ENCODE data around the gene TTC24.

The TTC24 gene

GRCh38 chr1:156559086-156559796, 20.3 kb upstream of the TTC24 start (continued):
- TF ChIP-seq PATZ1 (CRISPR knock-in tag; IDR thresholded peaks at IDR 0.05; ENCODE audit: borderline replicate concordance) (no peak), ISL1 (CRISPR knock-in tag; IDR thresholded peaks at IDR 0.05) (no peak), GLIS3 (CRISPR knock-in tag; IDR thresholded peaks at IDR 0.05) (no peak)

DNA sequence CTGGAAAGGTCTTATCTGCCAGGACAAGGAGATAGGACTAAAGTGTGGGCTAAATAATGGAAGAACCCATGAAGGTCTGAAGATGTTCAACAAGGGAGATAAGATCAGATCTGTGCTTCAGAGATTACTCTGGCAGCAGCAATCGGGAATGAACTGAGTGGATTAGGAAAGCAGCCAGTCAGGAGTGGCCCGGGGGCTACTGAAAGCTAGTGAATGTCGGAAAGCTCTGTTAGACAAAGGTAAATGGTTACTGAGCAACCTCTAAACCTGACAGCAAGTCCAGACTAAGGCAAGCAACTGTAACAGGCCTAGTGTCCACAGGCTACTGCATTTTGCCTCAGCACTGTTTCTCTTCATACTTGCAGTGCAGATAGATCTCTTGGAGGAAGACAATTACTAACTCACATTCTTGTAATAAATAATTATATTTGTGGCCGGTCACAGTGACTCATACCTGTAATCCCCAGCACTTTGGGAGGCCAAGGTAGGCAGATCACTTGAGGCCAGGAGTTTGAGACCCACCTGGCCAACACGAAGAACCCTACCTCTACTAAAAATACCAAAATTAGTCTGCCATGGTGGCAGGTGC, 19.6 kb upstream of the TTC24 start:
- ATAC-seq = no peak
- TF ChIP-seq GLIS3 (CRISPR knock-in tag; IDR thresholded peaks at IDR 0.05) = no peak
- no peak for TF ChIP-seq ISL1 (CRISPR knock-in tag; IDR thresholded peaks at IDR 0.05)
- no peak for TF ChIP-seq TOX (CRISPR knock-in tag; IDR thresholded peaks at IDR 0.05; ENCODE audit: borderline replicate concordance)
- TF ChIP-seq TCF4 (CRISPR knock-in tag; IDR thresholded peaks at IDR 0.05; ENCODE audit: borderline replicate concordance) = no peak
- TF ChIP-seq, protein P1, sequence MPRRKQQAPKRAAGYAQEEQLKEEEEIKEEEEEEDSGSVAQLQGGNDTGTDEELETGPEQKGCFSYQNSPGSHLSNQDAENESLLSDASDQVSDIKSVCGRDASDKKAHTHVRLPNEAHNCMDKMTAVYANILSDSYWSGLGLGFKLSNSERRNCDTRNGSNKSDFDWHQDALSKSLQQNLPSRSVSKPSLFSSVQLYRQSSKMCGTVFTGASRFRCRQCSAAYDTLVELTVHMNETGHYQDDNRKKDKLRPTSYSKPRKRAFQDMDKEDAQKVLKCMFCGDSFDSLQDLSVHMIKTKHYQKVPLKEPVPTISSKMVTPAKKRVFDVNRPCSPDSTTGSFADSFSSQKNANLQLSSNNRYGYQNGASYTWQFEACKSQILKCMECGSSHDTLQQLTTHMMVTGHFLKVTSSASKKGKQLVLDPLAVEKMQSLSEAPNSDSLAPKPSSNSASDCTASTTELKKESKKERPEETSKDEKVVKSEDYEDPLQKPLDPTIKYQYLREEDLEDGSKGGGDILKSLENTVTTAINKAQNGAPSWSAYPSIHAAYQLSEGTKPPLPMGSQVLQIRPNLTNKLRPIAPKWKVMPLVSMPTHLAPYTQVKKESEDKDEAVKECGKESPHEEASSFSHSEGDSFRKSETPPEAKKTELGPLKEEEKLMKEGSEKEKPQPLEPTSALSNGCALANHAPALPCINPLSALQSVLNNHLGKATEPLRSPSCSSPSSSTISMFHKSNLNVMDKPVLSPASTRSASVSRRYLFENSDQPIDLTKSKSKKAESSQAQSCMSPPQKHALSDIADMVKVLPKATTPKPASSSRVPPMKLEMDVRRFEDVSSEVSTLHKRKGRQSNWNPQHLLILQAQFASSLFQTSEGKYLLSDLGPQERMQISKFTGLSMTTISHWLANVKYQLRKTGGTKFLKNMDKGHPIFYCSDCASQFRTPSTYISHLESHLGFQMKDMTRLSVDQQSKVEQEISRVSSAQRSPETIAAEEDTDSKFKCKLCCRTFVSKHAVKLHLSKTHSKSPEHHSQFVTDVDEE (CRISPR knock-in tag; IDR thresholded peaks at IDR 0.05) = no peak
- no peak for TF ChIP-seq POU6F1 (CRISPR knock-in tag; IDR thresholded peaks at IDR 0.05; ENCODE audit: borderline replicate concordance, low read depth)
- TF ChIP-seq, protein P2, sequence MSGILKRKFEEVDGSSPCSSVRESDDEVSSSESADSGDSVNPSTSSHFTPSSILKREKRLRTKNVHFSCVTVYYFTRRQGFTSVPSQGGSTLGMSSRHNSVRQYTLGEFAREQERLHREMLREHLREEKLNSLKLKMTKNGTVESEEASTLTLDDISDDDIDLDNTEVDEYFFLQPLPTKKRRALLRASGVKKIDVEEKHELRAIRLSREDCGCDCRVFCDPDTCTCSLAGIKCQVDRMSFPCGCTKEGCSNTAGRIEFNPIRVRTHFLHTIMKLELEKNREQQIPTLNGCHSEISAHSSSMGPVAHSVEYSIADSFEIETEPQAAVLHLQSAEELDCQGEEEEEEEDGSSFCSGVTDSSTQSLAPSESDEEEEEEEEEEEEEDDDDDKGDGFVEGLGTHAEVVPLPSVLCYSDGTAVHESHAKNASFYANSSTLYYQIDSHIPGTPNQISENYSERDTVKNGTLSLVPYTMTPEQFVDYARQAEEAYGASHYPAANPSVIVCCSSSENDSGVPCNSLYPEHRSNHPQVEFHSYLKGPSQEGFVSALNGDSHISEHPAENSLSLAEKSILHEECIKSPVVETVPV (CRISPR knock-in tag; IDR thresholded peaks at IDR 0.05) = no peak
- no peak for TF ChIP-seq BACH2 (CRISPR knock-in tag; IDR thresholded peaks at IDR 0.05; ENCODE audit: borderline replicate concordance)
- no peak for TF ChIP-seq PATZ1 (CRISPR knock-in tag; IDR thresholded peaks at IDR 0.05; ENCODE audit: borderline replicate concordance)
- TF ChIP-seq ZNF70 (CRISPR knock-in tag; IDR thresholded peaks at IDR 0.05) = no peak
- no peak for TF ChIP-seq ZNF565 (CRISPR knock-in tag; conservative IDR thresholded peaks at IDR 0.05; ENCODE audit: low read depth)
- TF ChIP-seq ZNF8 (CRISPR knock-in tag; IDR thresholded peaks at IDR 0.05) = no peak
- TF ChIP-seq ESRRG (CRISPR knock-in tag; IDR thresholded peaks at IDR 0.05) = no peak
- TF ChIP-seq OSR1 (CRISPR knock-in tag; IDR thresholded peaks at IDR 0.05) = no peak

GRCh38 chr1:156560585-156561163, 18.8 kb upstream of the TTC24 start:
- no peak; the same call in 2 of the 3 replicates for ATAC-seq
- TF ChIP-seq POU6F1 (CRISPR knock-in tag; IDR thresholded peaks at IDR 0.05; ENCODE audit: borderline replicate concordance, low read depth) = no peak
- no peak for TF ChIP-seq ZC3H10 (CRISPR knock-in tag; IDR thresholded peaks at IDR 0.05)
- no peak for TF ChIP-seq ZNF70 (CRISPR knock-in tag; IDR thresholded peaks at IDR 0.05)
- TF ChIP-seq TOX (CRISPR knock-in tag; IDR thresholded peaks at IDR 0.05; ENCODE audit: borderline replicate concordance) = no peak
- TF ChIP-seq, protein P1 (CRISPR knock-in tag; IDR thresholded peaks at IDR 0.05) = no peak
- TF ChIP-seq OSR1 (CRISPR knock-in tag; IDR thresholded peaks at IDR 0.05) = no peak
- no peak for TF ChIP-seq ARNTL (CRISPR knock-in tag; IDR thresholded peaks at IDR 0.05; ENCODE audit: borderline replicate concordance, low read depth)
- no peak for TF ChIP-seq ZFP3 (CRISPR knock-in tag; IDR thresholded peaks at IDR 0.05)
- no peak for TF ChIP-seq BACH2 (CRISPR knock-in tag; IDR thresholded peaks at IDR 0.05; ENCODE audit: borderline replicate concordance)
- TF ChIP-seq CSDC2 (CRISPR knock-in tag; IDR thresholded peaks at IDR 0.05) = no peak
- TF ChIP-seq CREB5 (CRISPR knock-in tag; IDR thresholded peaks at IDR 0.05; ENCODE audit: low read depth) = no peak

Data from SK-N-SH treated with all-trans-retinoic acid at 6 μM for 48 hours (cell line).